RWPE2 (cell line): Measurements from ENCODE around the gene FER1L5.

Experiments
- ATAC-seq: fragments of 200-7000 bp; cut with Tn5 transposase; 3 replicates; pipeline ENCODE4 v1.9.1; 2021; ENCODE audit warnings: low read depth
- DNase-seq: peaks from one replicate; pipeline ENCODE4 v3.0.0-alpha.2; 2020; ENCODE audit warnings: low spot score
- H3K27ac ChIP-seq: fragments of 450-650 bp; 2 replicates; pipeline ENCODE4 v1.5.1; 2017; ENCODE audit warnings: mild to moderate bottlenecking; ENCODE audit not compliant: poor library complexity, severe bottlenecking
- H3K27me3 ChIP-seq: fragments of 250-450 bp; sonication (Bioruptor Pico); 2 replicates; pipeline ENCODE4 v1.5.1; 2021; ENCODE audit warnings: mild to moderate bottlenecking, moderate library complexity; ENCODE audit not compliant: insufficient read depth, poor library complexity, severe bottlenecking
- H3K36me3 ChIP-seq: fragments of 250-450 bp; sonication (Bioruptor Pico); 2 replicates; pipeline ENCODE4 v1.5.1; 2020; ENCODE audit warnings: low read depth, mild to moderate bottlenecking, moderate library complexity
- H3K4me1 ChIP-seq: fragments of 250-450 bp; sonication (Bioruptor Pico); 2 replicates; pipeline ENCODE4 v1.5.1; 2021; ENCODE audit warnings: mild to moderate bottlenecking, moderate library complexity; ENCODE audit not compliant: insufficient read depth, poor library complexity, severe bottlenecking
- H3K4me3 ChIP-seq: fragments of 250-450 bp; sonication (Bioruptor Pico); 2 replicates; pipeline ENCODE4 v1.5.1; 2021; ENCODE audit warnings: mild to moderate bottlenecking, moderate library complexity; ENCODE audit not compliant: severe bottlenecking
- H3K9me3 ChIP-seq: fragments of 250-450 bp; sonication (Bioruptor Pico); 2 replicates; pipeline ENCODE4 v1.5.1; 2021; ENCODE audit warnings: mild to moderate bottlenecking, moderate library complexity; ENCODE audit not compliant: severe bottlenecking
- TF ChIP-seq, protein P1 (sequence below): fragments of 450-650 bp; IDR thresholded peaks from one replicate; pipeline ENCODE4 v1.5.1; 2017; ENCODE audit warnings: mild to moderate bottlenecking, moderate library complexity; ENCODE audit not compliant: poor library complexity, severe bottlenecking

FER1L5 gene

DNA sequence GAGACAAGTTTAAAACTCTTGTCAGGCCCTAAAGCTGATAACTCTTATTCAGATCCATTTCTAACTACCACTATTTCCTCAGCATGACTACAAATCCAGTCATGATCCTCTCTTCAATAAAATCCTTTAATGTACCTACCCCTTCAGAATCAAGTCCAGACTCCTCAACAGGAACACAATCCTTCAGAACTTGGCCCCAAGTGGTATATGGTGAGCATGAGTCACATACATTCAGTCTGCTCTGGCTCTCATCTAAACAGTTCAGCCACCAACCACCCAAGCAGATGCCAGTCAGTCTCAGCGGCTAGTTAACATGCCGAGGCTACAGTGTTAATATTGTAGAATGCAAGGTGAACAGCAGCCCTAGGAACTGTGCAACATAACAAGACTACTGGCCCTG lies 87.6 kb downstream of the FER1L5 start:
- TF ChIP-seq, protein P1, sequence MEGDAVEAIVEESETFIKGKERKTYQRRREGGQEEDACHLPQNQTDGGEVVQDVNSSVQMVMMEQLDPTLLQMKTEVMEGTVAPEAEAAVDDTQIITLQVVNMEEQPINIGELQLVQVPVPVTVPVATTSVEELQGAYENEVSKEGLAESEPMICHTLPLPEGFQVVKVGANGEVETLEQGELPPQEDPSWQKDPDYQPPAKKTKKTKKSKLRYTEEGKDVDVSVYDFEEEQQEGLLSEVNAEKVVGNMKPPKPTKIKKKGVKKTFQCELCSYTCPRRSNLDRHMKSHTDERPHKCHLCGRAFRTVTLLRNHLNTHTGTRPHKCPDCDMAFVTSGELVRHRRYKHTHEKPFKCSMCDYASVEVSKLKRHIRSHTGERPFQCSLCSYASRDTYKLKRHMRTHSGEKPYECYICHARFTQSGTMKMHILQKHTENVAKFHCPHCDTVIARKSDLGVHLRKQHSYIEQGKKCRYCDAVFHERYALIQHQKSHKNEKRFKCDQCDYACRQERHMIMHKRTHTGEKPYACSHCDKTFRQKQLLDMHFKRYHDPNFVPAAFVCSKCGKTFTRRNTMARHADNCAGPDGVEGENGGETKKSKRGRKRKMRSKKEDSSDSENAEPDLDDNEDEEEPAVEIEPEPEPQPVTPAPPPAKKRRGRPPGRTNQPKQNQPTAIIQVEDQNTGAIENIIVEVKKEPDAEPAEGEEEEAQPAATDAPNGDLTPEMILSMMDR: no peak
- Histone ChIP-seq H3K27ac (peak overlapping the region; percentile 18), H3K36me3 (peaks cover 88% of the 10 kb centered on the region), H3K4me3 (no peak overlapping the region), H3K27me3 (no peaks in the 10 kb centered on the region), H3K4me1 (no peaks in the 10 kb centered on the region), H3K9me3 (no peaks in the 10 kb centered on the region)
- peak; percentile 79 for ATAC-seq
- no peak for DNase-seq

DNA sequence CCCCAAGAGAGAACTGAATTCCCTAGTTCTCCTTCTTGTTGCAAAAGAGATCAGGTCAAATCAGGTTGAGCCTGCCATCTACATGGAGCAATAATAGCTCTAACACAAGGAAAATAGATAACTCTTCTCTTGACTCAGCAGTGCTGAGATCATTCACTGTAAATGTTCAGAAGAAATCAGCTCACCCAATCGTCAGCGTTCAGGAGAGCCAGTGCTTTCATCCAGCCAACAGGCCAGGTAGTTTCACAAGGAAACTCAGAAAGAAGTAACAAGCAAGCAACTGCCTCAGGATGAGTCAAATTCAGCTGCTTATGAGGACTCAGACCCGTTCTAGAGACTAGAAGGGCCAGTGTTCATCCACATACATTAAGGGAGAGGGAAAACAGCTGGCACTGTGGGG lies 91.4 kb downstream of the FER1L5 start:
- H3K36me3 ChIP-seq: peaks cover 81% of the 10 kb centered on the region
- no peak overlapping the region for H3K27ac ChIP-seq
- DNase-seq (no peak), ATAC-seq (no peak)
- TF ChIP-seq, protein P1: no peak
- H3K4me1 ChIP-seq: peaks cover 9% of the 10 kb centered on the region
- H3K27me3 ChIP-seq: no peaks in the 10 kb centered on the region
- no peak overlapping the region for H3K4me3 ChIP-seq
- H3K9me3 ChIP-seq: no peaks in the 10 kb centered on the region

DNA sequence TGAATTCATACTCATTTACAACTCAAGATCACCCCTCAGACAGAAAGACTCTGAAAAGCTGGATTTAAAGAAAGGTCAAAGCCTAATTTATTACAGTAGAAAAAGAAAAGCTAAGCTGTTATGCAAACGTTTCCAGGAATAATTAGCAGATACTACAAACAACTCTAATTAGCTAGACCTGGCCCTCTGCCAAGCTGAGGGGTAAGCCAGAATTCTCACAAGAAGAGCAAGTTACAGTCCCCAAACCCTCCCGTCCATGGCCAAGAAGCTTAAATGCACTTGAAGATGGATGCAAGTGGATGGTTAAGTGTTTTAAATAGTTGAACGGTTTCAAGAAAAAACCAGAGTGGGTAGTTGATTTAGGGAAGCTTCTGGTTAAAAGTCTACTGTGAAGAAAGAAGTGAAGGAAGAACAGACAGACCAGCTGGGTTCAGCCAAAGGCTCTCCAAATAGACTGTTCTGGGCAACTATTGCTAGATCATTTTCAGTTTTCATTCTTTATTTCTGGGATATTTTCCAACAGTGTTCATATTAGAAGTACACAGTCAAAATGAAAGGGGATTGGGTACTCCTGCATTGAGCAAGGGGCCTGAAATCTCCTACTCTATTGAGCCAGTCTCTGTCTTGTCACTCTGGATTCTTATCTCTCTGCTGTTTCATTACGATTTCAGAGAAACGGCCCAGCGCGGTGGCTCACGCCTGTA lies 92.5 kb downstream of the FER1L5 start:
- H3K9me3 ChIP-seq: no peaks in the 10 kb centered on the region

DNA sequence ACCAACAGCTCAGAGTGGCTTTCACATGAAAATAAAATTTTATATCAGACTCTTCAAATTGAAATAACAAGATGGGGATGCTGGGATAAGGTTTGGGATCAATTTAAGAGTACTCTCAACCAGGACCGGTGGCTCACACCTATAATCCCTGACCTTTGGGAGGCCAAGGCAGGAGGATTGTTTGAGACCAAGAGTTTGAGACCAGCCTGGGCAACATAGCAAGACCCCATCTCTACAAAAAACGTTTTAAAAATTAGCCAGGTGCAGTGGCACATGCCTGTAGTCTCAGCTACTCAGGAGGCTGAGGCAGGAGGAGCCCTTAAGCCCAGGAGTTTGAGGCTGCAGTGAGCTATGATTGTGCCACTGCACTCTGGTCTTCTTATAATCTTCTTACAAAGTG lies 94.7 kb downstream of the FER1L5 start:
- H3K27me3 ChIP-seq: no peaks in the 10 kb centered on the region

More for the DNA sequence above, 92.5 kb downstream of the FER1L5 start:
- DNase-seq: no peak
- ATAC-seq: no peak
- peaks cover 11% of the 10 kb centered on the region for H3K4me1 ChIP-seq
- no peaks in the 10 kb centered on the region for H3K27me3 ChIP-seq
- TF ChIP-seq, protein P1: no peak
- H3K27ac ChIP-seq: no peak overlapping the region
- H3K4me3 ChIP-seq: no peak overlapping the region
- H3K36me3 ChIP-seq: peaks cover 70% of the 10 kb centered on the region

More for the DNA sequence above, 94.7 kb downstream of the FER1L5 start:
- H3K4me1 ChIP-seq: peaks cover 11% of the 10 kb centered on the region
- H3K9me3 ChIP-seq: no peaks in the 10 kb centered on the region
- TF ChIP-seq, protein P1: no peak
- no peak overlapping the region for H3K4me3 ChIP-seq
- ATAC-seq: no peak
- no peak overlapping the region for H3K27ac ChIP-seq
- DNase-seq: no peak
- peaks cover 48% of the 10 kb centered on the region for H3K36me3 ChIP-seq
